Activated CD8-positive, alpha-beta memory T cell treated with anti-CD3 and anti-CD28 coated beads, Interleukin-2, amount 10 ng/mL, durations not matched to agents 7 days and 5 days (primary cell): ENCODE measurements around the gene MTSS2. TPM values are rescaled to one million over a fixed set of nuclear protein-coding genes. Genes with fewer than 3 reads are reported as not detected.

Source experiments
- ATAC-seq: fragments of 150-1000 bp; cut with Tn5 transposase; one replicate; pipeline ENCODE4 v1.10.0; 2021; ENCODE audit warnings: moderate library complexity
- CTCF ChIA-PET: fragments of 350-600 bp; sonication (Branson Sonifier 250); formaldehyde crosslinking; loops from one replicate; lab custom pipeline; 2021; ENCODE audit warnings: antibody characterized with exemption; lab: Charles Lee
- DNase-seq: peaks from one replicate; pipeline ENCODE4 v3.0.0-alpha.2; 2020
- H3K27ac Mint-ChIP-seq: one replicate; pipeline ENCODE4 v1.8.0; 2021; ENCODE audit warnings: mild to moderate bottlenecking, mixed read lengths
- H3K27me3 Mint-ChIP-seq: one replicate; pipeline ENCODE4 v1.8.0; 2021; ENCODE audit warnings: mixed read lengths
- H3K36me3 Mint-ChIP-seq: one replicate; pipeline ENCODE4 v1.8.0; 2021; ENCODE audit warnings: mild to moderate bottlenecking, mixed read lengths
- H3K4me1 Mint-ChIP-seq: one replicate; pipeline ENCODE4 v1.8.0; 2021; ENCODE audit warnings: mixed read lengths
- H3K4me3 Mint-ChIP-seq: one replicate; pipeline ENCODE4 v1.8.0; 2021; ENCODE audit warnings: mild to moderate bottlenecking, moderate library complexity, mixed read lengths
- H3K9me3 Mint-ChIP-seq: one replicate; pipeline ENCODE4 v1.8.0; 2022; ENCODE audit warnings: low read depth, mixed read lengths
- total RNA-seq, 2 experiments: library from RNA; stranded (reverse); gene quantifications; one replicate each; pipeline ENCODE4 v1.2.3, GENCODE V29; 2021

MTSS2 gene
- total RNA-seq, 2 experiments from 2014 or later = 1.4 to 1.7 TPM

- ATAC-seq (no peak), DNase-seq (no peak)
- Mint-ChIP-seq H3K9me3 (no peaks in the 10 kb centered on the region), H3K27ac (no peak overlapping the region), H3K4me3 (no peak overlapping the region), H3K4me1 (peaks cover 5% of the 10 kb centered on the region), H3K27me3 (peaks cover 30% of the 10 kb centered on the region), H3K36me3 (no peaks in the 10 kb centered on the region)
- CTCF ChIA-PET = interaction anchor here (1.2 kb wide), 1 partner anchor 87 kb away, joined by 3 read pairs; no protein-coding TSS in a partner anchor
Measured at GRCh38 chr16:70684146-70685060, 1.4 kb downstream of the MTSS2 start.

- Mint-ChIP-seq H3K4me3 (no peak overlapping the region), H3K27ac (no peak overlapping the region), H3K9me3 (no peaks in the 10 kb centered on the region), H3K36me3 (no peaks in the 10 kb centered on the region), H3K27me3 (peaks cover 30% of the 10 kb centered on the region), H3K4me1 (peaks cover 11% of the 10 kb centered on the region)
- no peak for ATAC-seq
- CTCF ChIA-PET = interaction anchor here (1.2 kb wide), 2 partner anchors 12 to 88 kb away, joined by 3 to 8 read pairs; no protein-coding TSS in a partner anchor
- no peak for DNase-seq
Measured at GRCh38 chr16:70683146-70683944, 2.5 kb downstream of the MTSS2 start.

- H3K36me3 Mint-ChIP-seq = no peaks in the 10 kb centered on the region
Measured at GRCh38 chr16:70682239-70683145, 3.4 kb downstream of the MTSS2 start.

GRCh38 chr16:70681382-70682238 is 4.2 kb downstream of the MTSS2 start:
- CTCF ChIA-PET = interaction anchor here (0.6 to 6.6 kb wide), 7 partner anchors 14 to 90 kb away, joined by 3 to 54 read pairs (median 4); no protein-coding TSS in a partner anchor
- Mint-ChIP-seq H3K9me3 (no peaks in the 10 kb centered on the region), H3K27ac (no peak overlapping the region), H3K4me3 (no peak overlapping the region), H3K4me1 (peaks cover 11% of the 10 kb centered on the region), H3K27me3 (peaks cover 25% of the 10 kb centered on the region), H3K36me3 (no peaks in the 10 kb centered on the region)
- ATAC-seq = no peak
- DNase-seq = no peak

More at GRCh38 chr16:70682239-70683145, 3.4 kb downstream of the MTSS2 start:
- H3K27me3 Mint-ChIP-seq = peaks cover 30% of the 10 kb centered on the region
- H3K4me1 Mint-ChIP-seq = peaks cover 11% of the 10 kb centered on the region
- peak overlapping the region; percentile 28 for H3K27ac Mint-ChIP-seq
- ATAC-seq = no peak
- no peak overlapping the region for H3K4me3 Mint-ChIP-seq
- H3K9me3 Mint-ChIP-seq = no peaks in the 10 kb centered on the region
- CTCF ChIA-PET = interaction anchor here (1.2 to 1.5 kb wide), 3 partner anchors 13 to 88 kb away, joined by 3 to 8 read pairs (median 5); no protein-coding TSS in a partner anchor
- no peak for DNase-seq

- H3K9me3 Mint-ChIP-seq = no peaks in the 10 kb centered on the region
- H3K27me3 Mint-ChIP-seq = peaks cover 20% of the 10 kb centered on the region
- DNase-seq = no peak
- no peak overlapping the region for H3K27ac Mint-ChIP-seq
- no peak overlapping the region for H3K4me3 Mint-ChIP-seq
- no peak for ATAC-seq
- peaks cover 10% of the 10 kb centered on the region for H3K4me1 Mint-ChIP-seq
- CTCF ChIA-PET = interaction anchor here (0.6 to 6.6 kb wide), 5 partner anchors 12 to 91 kb away, joined by 3 to 54 read pairs (median 3); no protein-coding TSS in a partner anchor
- no peaks in the 10 kb centered on the region for H3K36me3 Mint-ChIP-seq
Measured at GRCh38 chr16:70680495-70681381, 5.1 kb downstream of the MTSS2 start.

GRCh38 chr16:70679671-70680494 is 6.0 kb downstream of the MTSS2 start:
- no peak for ATAC-seq
- Mint-ChIP-seq H3K9me3 (no peaks in the 10 kb centered on the region), H3K27me3 (peaks cover 16% of the 10 kb centered on the region), H3K36me3 (no peaks in the 10 kb centered on the region), H3K4me1 (peaks cover 9% of the 10 kb centered on the region), H3K4me3 (no peak overlapping the region), H3K27ac (no peak overlapping the region)
- DNase-seq = no peak
- CTCF ChIA-PET = interaction anchor here (1.0 to 6.6 kb wide), 10 partner anchors 8 to 110 kb away, joined by 3 to 54 read pairs (median 3); no protein-coding TSS in a partner anchor

GRCh38 chr16:70678898-70679670 is 6.8 kb downstream of the MTSS2 start:
- no peak for DNase-seq
- no peak overlapping the region for H3K4me3 Mint-ChIP-seq
- ATAC-seq = peak; percentile 26
- H3K9me3 Mint-ChIP-seq = no peaks in the 10 kb centered on the region
- H3K4me1 Mint-ChIP-seq = peaks cover 7% of the 10 kb centered on the region
- no peaks in the 10 kb centered on the region for H3K36me3 Mint-ChIP-seq
- peak overlapping the region; percentile 63 for H3K27ac Mint-ChIP-seq
- peaks cover 11% of the 10 kb centered on the region for H3K27me3 Mint-ChIP-seq
- CTCF ChIA-PET = interaction anchor here (1.1 to 6.6 kb wide), 8 partner anchors 9 to 111 kb away, joined by 3 to 54 read pairs (median 3); no protein-coding TSS in a partner anchor

GRCh38 chr16:70678121-70678897 is 7.5 kb downstream of the MTSS2 start:
- Mint-ChIP-seq H3K27me3 (peaks cover 6% of the 10 kb centered on the region), H3K4me1 (peaks cover 7% of the 10 kb centered on the region), H3K4me3 (no peak overlapping the region), H3K9me3 (no peaks in the 10 kb centered on the region), H3K27ac (peak overlapping the region; percentile 5), H3K36me3 (no peaks in the 10 kb centered on the region)
- CTCF ChIA-PET = interaction anchor here (1.2 to 6.6 kb wide), 5 partner anchors 9 to 112 kb away, joined by 3 to 54 read pairs (median 3); no protein-coding TSS in a partner anchor
- DNase-seq = no peak
- ATAC-seq = no peak

- Mint-ChIP-seq H3K4me3 (no peak overlapping the region), H3K4me1 (peaks cover 7% of the 10 kb centered on the region), H3K36me3 (no peaks in the 10 kb centered on the region), H3K27ac (no peak overlapping the region), H3K9me3 (no peaks in the 10 kb centered on the region), H3K27me3 (peaks cover under 1% of the 10 kb centered on the region)
- ATAC-seq (no peak), DNase-seq (no peak)
- CTCF ChIA-PET = interaction anchor here (6.6 kb wide), 1 partner anchor 94 kb away, joined by 54 read pairs; no protein-coding TSS in a partner anchor
Measured at GRCh38 chr16:70677499-70678120, 8.2 kb downstream of the MTSS2 start.
